M059J (cell line): Measurements from ENCODE around the gene TRAF5. TPM values are rescaled to one million over a fixed set of nuclear protein-coding genes. Genes with fewer than 3 reads are reported as not detected.

Source experiments
- DNase-seq: peaks from one replicate; pipeline ENCODE4 v3.0.0-alpha.2; 2012; ENCODE audit warnings: low read depth
- total RNA-seq: library from RNA; depleted of rRNA; stranded (reverse); fragments of >200 nt; shearing (Covaris generic); gene quantifications from 2 replicates; pipeline ENCODE4 v1.2.3, GENCODE V29; 2014; rRNA removed

Gene TRAF5
- total RNA-seq, 1 experiment from 2014 or later, result 3.1 TPM

DNA sequence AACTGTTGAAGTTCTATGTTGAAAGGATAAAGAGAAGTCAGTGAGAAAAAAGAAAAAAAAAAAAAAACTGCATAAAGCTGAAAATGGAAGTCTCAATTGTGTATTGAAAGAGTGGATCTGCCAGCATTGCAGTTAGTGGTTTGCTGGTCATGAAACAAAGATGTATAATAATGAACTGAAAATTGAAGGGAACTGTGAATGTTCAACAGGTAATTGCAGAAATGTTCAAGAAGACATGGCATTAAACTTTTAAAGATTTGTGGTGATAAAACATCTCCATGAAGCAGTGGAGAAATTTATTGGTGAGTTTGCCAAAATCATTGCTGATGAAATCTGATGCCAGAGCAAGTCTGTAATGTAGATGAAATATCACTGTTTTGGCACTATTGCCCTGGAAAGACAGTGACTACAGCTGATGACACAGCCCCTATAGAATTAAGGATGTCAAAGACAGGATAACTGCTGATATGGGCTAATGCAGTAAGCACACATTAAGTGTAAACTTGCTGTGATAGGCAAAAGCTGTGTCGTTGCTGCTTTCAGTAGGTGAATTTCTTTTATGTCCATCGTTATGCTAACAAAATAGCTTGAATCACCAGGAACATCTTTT, 94.3 kb downstream of the TRAF5 start:
- no peak for DNase-seq

DNA sequence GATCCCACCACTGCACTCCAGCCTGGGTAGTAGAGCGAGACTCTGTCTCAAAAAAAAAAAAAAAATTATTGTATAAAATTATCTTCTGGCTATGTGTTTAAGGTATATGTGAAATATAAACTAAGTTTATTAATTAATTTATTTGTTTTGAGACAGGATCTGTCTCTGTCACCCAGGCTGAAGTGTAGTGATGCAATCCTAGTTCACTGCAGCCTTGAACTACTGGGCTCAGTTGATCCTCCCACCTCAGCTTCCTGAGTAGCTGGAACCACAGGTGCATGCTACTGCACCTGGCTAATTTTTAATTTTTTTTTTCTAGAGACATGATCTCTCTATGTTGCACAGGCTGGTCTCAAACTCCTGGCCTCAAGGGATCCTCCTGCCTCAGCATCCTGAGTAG, 97.4 kb downstream of the TRAF5 start:
- DNase-seq, result no peak

Other genes starting within 250 kb of the TRAF5 start
- 2.8 and 3.2 TPM in 2 replicates for gene KCNH1, start 192.7 kb upstream of the TRAF5 start, total RNA-seq
- 13.5 and 20.7 TPM in 2 replicates for gene RCOR3, start 67.5 kb upstream of the TRAF5 start, total RNA-seq
- 0.17 TPM in 1 of 2 replicates, not detected in the other for gene RD3, start 165.3 kb downstream of the TRAF5 start, total RNA-seq